ENCODE measurements around the gene IFIH1. TPM values are rescaled to one million over a fixed set of nuclear protein-coding genes. Genes with fewer than 3 reads are reported as not detected.

Gene IFIH1
- total RNA-seq, 1 donor from 2014 or later, result 6.0 TPM

DNA sequence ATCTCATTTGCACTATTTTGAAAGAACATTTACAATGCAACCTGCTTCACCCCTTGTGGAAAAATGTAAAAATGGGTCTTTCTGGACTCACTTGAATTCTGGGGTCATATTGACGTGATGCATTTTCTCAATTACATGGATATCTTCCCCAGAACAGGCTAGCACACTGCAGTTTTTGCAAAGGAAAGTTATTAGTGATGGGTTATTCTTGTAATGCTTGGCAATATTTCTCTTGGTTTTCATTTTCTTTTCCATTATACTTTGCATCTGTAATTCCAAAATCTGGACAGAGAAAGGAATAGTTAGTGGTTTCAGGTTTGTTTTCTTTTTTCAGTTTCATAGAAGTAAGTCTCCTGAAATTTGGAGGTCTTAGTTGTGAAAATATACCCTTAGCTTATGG is 50.5 kb downstream of the IFIH1 start:
- intact Hi-C loops (cut with DNase I), result no loop called here
- ATAC-seq, result no peak

DNA sequence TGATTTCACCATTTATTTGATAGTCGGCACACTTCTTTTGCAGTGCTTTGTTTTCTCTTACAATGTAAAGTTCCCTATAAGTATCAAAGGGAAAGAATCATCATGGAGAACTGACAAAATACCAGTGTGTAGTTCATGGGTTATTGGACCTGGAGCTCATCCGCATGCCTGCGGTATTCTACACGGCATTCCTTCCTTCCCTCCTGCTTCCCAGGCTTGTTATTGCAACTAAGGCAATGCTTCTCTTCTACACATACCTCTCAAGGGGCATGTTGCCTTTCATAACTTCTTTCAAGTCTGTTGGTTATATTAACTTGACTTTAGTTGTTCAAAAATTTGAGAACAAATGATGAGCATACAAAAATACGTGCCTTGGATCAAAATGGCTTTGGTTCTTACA is 51.0 kb downstream of the IFIH1 start:
- ATAC-seq (no peak), DNase-seq (ENCODE audit: missing footprints) (no peak)
- intact Hi-C loops (cut with DNase I), result no loop called here

More for the DNA sequence above, 50.5 kb downstream of the IFIH1 start:
- DNase-seq (ENCODE audit: missing footprints), result no peak

DNA sequence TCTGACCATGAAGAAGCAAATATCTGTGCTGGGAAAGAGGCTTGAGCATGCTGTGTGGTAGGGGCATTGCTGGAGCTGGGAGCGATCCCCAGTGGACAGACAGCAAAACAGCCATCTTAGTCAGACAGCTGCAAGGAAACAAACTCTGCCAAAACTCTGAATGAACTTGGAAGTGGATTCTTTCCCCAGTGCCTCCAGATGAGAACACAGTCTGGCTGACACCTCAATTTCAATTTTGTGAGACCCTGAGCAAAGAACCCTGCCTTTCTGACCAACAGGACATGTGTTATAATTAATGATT is 52.1 kb downstream of the IFIH1 start:
- intact Hi-C loops (cut with DNase I), result no loop called here
- no peak for DNase-seq (ENCODE audit: missing footprints)
- ATAC-seq, result peak; percentile 79

DNA sequence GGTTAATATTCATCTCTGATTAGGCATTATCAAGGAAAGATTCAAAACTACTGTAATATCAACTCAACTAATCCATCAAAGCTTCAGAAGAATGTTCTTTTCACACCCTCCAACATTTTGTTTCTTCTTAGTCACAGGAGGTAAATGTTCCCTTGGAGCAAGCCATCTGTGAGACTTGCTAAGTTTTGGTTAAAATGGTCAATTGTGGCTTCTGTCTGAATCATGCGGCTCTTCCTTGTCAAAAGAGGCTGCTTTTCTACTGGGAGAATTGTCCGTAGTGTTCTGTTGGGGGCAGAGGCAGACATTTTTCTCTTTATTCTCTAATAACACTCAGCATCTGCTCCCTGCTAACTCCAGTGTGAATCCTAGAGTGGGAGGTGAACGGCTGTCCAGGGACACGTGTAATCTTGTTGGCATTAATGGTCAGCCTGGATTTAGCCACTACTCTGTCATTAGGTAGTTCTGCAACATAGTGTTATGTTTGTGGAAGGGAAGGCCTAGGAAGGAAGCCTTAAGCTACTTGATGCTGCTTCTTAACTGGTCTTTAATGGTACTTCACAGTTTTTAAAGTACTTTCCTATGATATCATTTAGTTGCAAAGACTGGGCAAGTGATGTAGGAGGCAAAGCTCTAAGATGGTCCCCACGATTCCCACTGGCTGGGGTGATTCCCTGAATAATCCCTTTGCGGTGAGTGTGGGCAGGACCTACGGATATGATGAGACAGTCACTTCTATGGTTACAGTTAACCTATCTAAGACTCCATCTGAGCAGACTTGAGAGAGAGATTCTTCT is 52.6 kb downstream of the IFIH1 start:
- intact Hi-C loops (cut with DNase I), result no loop called here
- ATAC-seq (peak; percentile 29), DNase-seq (ENCODE audit: missing footprints) (no peak)

DNA sequence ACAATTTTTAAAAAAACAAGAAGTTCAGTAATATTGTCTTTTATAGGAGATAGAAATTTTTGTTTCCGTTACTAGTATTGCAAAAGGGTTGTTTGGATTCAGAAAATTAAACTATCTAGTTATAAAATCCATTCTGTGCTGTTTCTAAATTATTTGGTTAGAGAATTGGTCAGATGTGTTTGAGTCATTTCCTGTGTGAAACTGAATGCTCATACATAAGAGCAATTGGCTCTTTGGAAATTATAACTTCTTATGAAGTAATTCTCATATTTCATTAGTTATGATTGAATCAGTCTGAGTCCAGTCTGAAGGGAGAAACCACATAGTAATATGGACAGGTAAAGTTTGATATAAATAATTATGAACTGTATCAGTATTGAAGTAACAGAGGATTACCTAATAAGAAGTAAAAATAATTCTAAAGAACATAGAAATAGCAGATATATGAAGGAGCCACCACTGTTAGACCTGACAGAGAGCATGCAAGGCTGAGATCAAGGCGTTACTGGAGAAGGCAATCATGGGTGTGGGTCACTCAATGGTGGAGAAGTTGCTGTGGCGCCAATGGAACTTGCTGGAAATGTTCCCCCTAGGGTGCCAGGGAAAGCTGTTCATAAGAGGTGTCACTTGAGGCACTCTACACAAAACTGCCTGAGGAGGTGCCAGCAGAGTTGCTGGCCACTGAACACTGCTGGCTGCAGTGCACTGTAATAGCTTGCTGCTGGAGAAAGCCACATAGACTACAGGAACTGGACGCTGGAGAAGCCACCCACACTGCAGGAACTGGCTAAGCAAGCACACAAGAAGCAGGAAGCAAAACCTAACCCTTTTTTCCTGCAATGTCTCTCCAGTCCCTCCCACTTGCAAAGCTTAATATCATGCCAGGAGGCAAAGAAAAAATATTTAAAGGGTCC is 57.2 kb downstream of the IFIH1 start:
- ATAC-seq, result peak; percentile 82
- peak; percentile 71 for DNase-seq (ENCODE audit: missing footprints)
- intact Hi-C loops (cut with DNase I), result no loop called here

DNA sequence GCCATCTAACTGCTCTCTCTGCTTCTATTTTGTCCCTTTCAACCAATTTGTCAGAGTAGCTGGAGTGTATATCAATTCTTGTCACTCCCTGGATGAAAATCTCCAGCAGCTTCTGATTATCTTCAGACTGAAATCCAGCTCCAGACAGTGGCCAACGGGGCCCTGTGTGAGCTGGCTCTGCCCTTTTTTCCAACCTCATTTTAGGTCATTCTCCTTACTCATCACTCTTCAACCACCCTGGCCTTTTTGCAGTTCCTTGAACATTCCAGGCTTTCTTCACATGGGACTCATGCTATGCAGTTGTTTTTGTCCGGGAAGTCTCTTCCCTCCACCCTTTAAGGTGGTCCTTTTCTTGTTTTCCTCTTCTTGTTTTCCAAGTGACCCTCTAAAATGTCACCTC is 59.8 kb downstream of the IFIH1 start:
- ATAC-seq, result no peak
- no peak for DNase-seq (ENCODE audit: missing footprints)
- intact Hi-C loops (cut with DNase I), result no loop called here

DNA sequence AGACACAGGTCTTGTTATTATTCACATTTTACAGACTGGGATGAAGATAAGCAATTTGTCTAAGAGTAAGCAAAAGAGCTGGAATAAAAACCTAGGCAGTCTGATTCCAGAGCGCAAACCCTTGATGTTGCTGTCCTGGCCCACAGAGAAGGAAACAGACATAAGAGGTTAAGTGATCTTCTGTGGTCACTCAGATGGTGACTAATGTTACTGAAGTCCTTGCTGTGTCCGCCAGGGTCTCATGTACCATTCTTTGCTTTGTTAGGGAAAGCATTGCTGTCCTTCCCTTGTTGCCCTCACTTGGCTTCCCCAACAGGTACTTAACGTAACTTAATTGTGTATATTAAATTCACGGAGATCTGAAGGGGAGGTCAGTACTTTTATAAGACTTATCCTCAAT is 60.3 kb downstream of the IFIH1 start:
- ATAC-seq, result no peak
- intact Hi-C loops (cut with DNase I), result no loop called here
- no peak for DNase-seq (ENCODE audit: missing footprints)

DNA sequence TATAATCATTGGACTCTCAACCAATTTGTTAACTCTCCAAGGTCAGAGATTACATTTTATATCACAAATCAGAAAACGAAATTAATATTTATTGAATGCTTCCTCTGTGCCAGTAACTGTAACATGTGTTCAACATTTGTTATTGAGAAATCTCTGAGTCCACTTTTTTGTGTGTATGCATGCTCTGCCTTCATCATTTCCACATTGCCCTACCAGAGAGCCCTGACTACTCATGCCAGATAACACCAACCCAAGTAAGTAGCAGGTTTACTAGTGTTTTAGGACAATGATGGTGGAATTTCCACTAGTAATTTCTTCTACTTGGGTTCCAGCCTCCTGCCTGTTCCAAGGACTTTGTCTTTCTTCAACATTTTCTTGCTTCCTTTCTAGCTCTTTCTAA is 61.1 kb downstream of the IFIH1 start:
- intact Hi-C loops (cut with DNase I), result no loop called here
- DNase-seq (ENCODE audit: missing footprints), result no peak
- no peak for ATAC-seq

DNA sequence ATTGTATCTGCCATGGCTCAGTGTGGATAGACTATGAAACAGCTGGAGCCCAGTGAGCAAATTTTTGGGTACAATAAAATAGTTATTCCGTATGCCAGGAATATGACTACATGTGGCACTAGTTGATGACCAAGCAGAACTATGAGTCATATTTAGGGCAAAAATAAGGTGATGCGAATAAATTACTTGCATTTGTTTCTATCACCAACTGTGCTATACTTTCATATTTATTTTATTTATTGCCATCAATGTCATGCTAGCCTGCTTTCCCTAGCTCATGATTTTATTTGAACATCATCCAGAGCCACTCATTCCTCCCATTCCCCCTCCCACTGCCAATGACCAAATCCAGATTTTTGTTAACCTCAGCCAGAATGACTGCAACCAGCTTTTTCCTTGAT is 61.9 kb downstream of the IFIH1 start:
- no peak for DNase-seq (ENCODE audit: missing footprints)
- no peak for ATAC-seq
- intact Hi-C loops (cut with DNase I), result no loop called here

DNA sequence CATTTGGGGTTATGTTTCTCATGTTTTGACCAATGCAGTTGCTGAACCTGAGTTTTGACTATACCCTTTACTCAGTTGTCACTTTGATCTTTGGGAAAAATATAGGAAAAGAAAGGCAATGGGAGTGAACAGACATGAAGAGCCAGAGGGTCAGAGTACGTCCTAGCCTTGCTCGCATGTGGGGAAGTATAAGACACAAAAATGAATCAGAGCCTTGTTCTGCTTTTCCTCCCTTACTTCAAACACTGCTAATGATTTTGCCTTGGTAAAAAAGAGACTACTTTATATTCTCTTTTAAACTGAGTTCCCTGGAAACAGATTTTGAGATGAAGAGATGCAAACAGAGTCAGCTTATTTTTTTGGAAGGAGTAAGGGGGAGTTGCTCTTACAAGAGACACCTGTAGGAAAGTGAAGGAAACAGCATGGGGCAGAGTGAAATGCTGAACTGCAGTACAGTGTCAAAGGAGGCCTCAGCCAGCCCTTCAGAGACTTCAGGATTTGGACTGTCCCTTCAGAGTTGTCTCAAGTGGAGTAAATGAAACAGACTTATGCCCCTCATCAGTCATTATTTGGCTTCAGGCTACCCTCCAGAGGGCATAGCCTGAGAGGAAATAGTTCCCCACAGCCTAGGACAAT is 64.1 kb downstream of the IFIH1 start:
- no peak for DNase-seq (ENCODE audit: missing footprints)
- no peak for ATAC-seq
- intact Hi-C loops (cut with DNase I), result no loop called here

DNA sequence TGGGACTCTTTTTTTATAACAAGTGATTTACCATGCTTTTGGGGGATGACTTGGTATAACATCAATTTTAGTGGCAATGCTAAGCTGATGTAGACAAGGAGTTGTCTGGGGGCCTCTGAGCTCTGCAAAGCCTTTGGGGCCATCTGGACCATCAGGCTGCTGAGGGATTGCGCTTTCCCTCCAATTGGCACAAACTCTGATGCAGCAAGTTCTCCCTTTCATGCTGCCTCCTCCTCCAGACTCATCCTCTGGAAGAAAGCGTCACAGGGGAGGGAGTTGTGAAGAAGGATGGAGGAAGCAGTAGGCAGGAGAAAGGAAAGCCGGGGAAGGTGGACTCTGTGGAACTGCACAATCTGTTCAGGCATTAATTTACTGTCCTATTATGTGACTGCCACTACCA is 65.0 kb downstream of the IFIH1 start:
- ATAC-seq (no peak), DNase-seq (ENCODE audit: missing footprints) (no peak)
- intact Hi-C loops (cut with DNase I), result no loop called here

DNA sequence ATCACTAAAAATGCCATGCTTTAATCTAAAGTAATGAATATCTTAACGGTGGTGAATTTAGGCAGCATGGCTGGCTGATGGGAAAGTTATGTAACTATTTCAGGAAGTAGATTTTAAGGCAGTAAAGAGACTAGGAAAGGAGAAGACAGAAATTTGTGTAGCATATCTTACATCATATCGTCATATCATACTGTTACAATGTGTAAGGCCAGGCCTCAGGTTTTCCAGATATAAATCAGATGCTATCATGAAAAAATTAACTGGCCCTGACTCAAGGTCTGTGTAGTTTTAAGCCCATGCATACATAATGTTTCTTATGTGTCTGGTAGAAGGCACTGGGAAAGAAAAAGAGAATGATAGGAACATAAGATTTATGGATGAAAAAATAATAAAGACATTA is 66.3 kb downstream of the IFIH1 start:
- intact Hi-C loops (cut with DNase I), result no loop called here
- ATAC-seq, result no peak
- no peak for DNase-seq (ENCODE audit: missing footprints)

DNA sequence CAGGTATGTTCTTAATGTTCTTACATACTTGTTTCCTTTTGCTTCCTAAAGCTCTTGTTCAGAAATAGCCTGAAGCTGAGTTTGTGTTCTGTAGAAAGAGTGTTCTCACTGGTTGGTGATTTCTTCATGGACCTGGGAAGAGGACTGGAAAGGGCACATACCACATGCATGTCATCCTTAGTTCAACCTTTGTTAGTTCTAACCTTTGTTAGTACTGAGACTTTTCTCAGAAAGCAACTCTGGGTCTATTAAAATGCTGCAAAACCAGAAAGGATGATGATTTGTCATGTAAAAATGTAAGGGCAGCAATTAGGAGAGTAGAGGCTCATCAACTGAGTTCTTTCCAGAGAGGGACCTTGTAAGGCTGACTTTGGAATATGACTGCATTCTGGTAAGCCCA is 72.7 kb downstream of the IFIH1 start:
- intact Hi-C loops (cut with DNase I), result no loop called here
- ATAC-seq, result no peak
- DNase-seq (ENCODE audit: missing footprints), result no peak

DNA sequence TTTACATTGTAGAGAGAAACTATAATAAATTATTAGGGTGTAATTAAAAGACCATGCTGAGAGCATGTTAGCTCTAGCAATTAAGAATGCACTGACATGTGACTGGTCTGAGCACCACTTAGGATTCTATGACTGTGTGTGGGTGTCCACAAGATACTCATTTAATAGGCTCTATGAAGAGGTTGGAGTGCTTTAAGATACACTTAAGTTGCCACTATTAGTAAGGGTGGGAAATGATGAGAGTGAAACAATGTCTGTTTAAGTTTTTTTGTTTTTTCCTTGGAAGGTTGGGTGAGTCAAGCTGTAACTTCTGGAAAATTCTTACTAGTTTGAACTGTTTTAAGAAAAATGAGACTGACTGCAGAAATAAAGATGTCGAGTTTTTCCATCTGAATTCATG is 73.4 kb downstream of the IFIH1 start:
- intact Hi-C loops (cut with DNase I), result no loop called here
- ATAC-seq (no peak), DNase-seq (ENCODE audit: missing footprints) (no peak)

DNA sequence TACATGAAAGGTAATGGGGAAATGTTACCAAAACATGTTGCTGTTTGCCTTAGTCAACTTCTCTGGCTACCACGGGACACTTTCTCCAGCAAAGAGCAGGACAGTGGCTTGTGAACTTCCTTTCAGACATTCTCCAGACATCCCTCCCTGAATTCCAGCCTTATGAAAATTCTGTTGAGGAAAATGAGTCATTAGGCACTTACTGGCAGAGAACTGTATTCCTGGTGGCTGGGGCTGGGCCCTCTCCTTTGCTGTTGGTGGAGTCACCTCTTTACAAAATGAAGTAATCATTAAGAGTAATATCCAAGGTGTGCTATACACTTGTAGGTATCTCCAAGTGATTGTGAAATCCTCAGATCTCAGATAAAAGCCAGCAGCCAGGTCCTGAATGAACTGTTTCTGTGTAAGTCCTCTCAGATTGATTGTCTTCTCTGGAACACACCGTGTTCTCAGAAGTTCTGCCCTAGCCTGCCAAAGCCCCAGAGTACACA is 73.9 kb downstream of the IFIH1 start:
- DNase-seq (ENCODE audit: missing footprints), result peak; percentile 37
- intact Hi-C loops (cut with DNase I), result no loop called here

DNA sequence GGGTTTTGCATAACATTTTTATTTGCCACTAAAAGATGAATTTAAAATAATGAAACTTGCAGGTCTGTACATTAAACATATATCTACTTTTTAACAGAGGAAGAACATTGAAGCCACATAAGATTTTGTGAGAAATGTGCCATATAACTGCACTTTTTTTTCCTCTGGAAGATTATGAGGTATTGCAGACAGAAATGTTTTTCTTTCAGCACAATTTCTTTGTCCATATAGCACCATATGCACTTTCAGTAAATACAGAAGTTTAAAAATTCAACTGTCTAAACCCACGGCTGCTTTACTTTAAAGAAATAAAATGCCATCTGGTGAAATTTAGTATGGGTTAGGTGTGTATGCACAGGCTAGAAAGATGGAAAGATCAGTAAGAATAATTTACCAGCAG is 74.8 kb downstream of the IFIH1 start:
- DNase-seq (ENCODE audit: missing footprints) (no peak), ATAC-seq (no peak)
- intact Hi-C loops (cut with DNase I), result no loop called here

More for the DNA sequence above, 73.9 kb downstream of the IFIH1 start:
- ATAC-seq, result peak; percentile 75

DNA sequence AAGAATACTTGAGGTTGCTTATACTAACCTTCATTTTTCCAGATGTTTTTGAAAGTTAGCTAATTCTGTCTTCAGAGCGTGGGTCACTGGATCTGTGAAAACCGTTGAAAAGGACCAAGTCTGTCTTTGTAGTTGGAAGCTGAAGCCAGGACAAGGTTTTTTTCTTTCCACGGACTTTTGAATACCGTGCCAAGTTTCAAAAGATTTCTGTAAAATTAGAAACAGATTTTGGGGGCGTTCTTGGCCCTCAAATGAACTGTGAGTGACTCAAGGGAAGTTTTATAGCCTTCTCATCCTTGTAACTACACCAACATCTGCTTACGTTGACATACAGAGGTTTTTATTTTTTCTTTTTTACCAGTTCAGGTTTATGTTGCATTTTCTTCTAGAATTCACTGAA is 75.2 kb downstream of the IFIH1 start, which contains the start of gene FAP:
Gene FAP, minus strand, starts transcription at position 152 of the 400 bp plus-strand sequence. Its CDS starts 118 bp downstream, at position 34.
- no peak for DNase-seq (ENCODE audit: missing footprints)
- ATAC-seq, result peak; percentile 52
- intact Hi-C loops (cut with DNase I), result no loop called here

DNA sequence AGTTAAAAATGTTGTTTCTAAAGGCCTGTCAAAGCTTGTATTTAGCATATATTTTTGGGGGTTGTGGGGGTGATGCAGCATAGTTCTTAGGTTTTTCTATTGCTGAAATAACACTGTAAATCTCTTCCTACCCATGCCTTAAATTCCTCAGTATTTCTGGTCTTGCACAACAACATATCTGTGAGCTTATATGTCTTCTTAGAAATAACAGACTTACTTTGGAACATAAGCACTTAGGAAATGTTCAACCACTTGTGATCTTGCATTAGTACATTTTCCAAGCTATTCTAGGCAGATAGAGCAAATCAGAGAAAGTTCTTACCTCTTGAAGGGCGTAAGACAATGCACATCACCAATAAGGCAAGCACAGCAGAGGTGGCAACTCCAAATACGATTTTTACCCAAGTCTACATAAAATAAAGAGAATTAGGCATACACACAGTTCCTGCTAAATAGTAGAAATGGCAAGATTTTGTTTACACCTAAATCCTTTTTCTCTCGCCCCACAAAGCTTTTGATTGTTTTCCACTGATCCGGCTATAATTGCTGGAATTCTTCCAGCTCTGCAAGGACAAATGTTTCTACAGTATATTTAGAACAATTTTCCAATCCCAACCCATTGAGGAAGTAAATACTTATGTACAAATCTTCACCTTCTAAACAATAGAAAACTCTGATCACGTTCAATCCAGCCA is 75.8 kb downstream of the IFIH1 start:
- DNase-seq (ENCODE audit: missing footprints) (no peak), ATAC-seq (no peak)
- intact Hi-C loops (cut with DNase I), result no loop called here

DNA sequence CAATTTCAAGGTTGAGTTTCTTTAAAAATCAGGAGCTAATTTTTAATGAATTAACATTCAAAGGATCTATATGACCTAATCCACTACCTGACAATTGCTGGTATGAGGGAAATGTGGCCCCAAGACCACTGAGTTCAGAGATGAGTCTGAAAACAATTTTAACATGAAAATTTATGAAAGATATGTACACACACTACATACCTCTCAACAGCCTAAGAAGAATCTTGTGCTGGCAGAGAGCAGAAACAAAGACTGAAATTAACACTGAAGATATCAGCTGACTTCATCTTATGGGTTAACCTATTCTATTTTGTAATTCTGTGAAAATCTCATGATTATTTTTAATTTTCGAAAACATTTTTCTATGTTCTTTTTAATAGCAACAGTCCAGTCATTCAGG is 76.9 kb downstream of the IFIH1 start:
- DNase-seq (ENCODE audit: missing footprints) (no peak), ATAC-seq (no peak)
- intact Hi-C loops (cut with DNase I), result no loop called here

Data from Right ventricle myocardium inferior (tissue), 1 donor.